HTR-8/SVneo (cell line): ENCODE measurements around the gene JAKMIP3.

ENCODE experiments used
- DNase-seq: peaks from one replicate; pipeline ENCODE4 v3.0.0; 2011; ENCODE audit warnings: low spot score, mixed read lengths; ENCODE audit not compliant: insufficient read length
- FAIRE-seq: peaks from 2 replicates; lab custom pipeline; 2011; peaks lifted over from hg19 to GRCh38; lab: Jason Lieb, UNC

Gene JAKMIP3

GRCh38 chr10:132043861-132044695 is 21.7 kb upstream of the JAKMIP3 start:
- no peak for DNase-seq
- FAIRE-seq, result no peak

GRCh38 chr10:132044803-132045202 is 20.9 kb upstream of the JAKMIP3 start:
- no peak for FAIRE-seq
- DNase-seq, result no peak

DNA sequence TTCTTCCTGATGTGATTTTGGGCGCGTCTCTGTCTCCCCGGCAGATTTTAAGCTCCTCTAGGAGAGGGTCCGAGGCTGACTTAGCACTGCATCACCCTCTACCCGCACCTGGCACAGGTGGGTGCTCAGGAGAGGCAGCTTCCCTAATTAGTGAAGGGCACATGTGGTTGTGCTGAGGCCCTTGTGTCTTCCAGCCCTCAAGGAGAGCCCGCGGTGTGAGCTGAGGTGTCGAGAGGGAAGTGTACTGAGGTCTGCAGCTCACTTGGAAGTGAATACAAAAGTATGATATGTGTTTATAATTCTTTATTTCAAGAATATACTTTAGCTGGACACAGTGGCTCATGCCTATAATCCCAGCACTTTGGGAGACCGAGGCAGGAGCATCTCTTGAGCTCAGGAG is 20.4 kb upstream of the JAKMIP3 start:
- no peak for DNase-seq
- no peak for FAIRE-seq

- FAIRE-seq, result no peak
- DNase-seq, result no peak
Observed at GRCh38 chr10:132047575-132048293, 18.0 kb upstream of the JAKMIP3 start.

DNA sequence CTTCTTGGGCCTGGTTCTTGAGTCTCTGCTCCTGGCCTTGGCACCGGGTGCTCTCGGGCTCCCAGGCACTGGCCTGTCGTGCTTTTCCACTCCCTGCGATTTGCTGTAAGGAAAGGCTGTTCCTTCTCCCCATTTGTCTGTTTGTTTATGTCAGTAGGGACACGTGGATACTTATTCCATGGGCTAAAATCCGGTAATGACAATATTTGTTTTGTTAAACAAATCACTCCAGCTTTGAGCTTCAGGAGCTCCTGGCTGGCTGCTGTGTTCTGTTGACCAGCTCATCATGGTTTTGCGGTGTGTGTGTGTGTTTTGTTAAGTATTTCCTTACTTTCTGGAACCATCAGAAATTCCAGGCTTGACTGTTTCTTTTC is 17.5 kb upstream of the JAKMIP3 start:
- DNase-seq, result no peak
- FAIRE-seq, result no peak

DNA sequence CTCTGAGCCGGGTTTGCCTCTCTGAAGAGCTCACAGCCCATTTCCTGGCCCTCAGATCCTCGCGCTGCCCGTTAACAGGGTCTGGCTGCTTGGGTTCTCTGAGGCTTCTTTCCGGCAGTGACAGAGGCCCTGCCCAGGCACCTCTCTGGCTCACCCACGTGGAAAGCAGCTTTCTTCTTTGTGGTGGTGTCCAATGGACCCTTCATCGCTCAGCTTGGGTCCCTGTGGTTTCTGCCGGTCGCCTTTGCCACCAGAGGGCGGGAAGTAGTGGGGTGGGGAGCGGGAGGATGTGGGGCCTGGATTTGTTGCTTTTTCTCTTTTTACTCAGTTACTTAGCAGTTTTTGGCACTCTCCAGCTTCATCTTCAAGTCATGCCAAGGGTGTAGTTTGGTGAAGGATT is 15.6 kb upstream of the JAKMIP3 start:
- DNase-seq (no peak), FAIRE-seq (no peak)

- FAIRE-seq (no peak), DNase-seq (no peak)
Observed at GRCh38 chr10:132052124-132052523, 13.6 kb upstream of the JAKMIP3 start.

DNA sequence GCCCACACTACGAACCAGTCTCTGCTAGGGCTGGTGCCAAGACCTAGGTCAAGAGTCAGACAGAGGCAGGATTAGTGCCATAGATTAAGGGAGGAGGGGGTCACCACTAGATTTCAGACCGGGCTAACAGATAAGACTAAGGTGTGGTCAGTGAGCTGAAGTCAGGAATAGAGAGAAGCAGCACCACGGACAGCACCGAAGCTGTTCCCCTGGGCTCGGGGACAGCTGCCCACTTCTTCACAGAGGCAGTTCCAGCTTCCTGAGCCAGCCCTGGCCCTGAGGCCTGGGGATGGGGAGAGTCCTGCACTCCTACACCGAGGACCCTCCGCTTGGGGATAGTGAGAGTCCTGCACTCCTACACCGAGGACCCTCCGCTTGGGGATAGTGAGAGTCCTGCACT is 11.2 kb upstream of the JAKMIP3 start:
- DNase-seq (no peak), FAIRE-seq (no peak)

DNA sequence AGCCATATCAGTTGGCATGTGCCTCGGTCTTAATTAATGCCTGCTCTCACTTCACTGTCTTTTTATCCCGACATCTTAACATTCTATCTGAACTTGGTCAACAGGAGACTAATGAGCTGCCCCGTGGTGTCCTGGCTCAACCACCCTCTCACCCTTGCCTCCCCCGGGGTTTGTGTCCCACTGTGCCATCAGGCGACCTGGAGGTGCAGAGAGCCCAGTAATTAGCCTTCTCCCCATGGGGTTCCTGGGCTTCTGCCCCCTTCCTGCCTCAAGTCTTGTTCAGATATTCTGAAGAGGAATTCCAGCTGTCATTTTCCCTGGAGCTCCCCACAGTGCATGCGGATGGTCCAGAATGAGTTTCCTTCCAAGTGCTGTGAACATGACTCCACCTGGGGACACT is 10.1 kb upstream of the JAKMIP3 start:
- FAIRE-seq (no peak), DNase-seq (no peak)

- DNase-seq (no peak), FAIRE-seq (no peak)
Observed at GRCh38 chr10:132056663-132057062, 9.1 kb upstream of the JAKMIP3 start.

DNA sequence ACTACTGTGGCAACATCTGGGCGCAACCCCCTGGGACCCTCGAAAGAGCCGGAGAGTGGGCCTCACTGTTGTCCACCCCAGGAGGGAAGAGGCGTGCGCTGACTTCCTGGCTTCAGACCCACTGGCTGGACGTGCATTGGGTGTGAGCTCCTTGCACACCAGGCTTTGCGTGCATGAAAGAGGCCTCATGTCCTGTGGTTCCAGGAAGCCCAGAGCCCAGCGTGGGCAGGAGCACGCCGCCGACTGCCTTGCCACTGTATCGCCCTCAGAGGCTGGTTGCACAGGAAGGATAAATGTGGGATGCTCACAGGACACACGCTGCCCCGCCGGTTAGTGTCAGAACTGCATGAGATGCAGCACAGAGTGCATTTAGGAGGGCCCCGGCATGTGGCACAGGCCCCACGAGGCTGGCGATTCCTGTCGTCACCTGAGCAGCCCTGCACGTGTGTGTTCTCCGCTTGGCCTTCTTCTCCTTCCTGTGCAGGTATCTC is 8.5 kb upstream of the JAKMIP3 start:
- FAIRE-seq (no peak), DNase-seq (no peak)

DNA sequence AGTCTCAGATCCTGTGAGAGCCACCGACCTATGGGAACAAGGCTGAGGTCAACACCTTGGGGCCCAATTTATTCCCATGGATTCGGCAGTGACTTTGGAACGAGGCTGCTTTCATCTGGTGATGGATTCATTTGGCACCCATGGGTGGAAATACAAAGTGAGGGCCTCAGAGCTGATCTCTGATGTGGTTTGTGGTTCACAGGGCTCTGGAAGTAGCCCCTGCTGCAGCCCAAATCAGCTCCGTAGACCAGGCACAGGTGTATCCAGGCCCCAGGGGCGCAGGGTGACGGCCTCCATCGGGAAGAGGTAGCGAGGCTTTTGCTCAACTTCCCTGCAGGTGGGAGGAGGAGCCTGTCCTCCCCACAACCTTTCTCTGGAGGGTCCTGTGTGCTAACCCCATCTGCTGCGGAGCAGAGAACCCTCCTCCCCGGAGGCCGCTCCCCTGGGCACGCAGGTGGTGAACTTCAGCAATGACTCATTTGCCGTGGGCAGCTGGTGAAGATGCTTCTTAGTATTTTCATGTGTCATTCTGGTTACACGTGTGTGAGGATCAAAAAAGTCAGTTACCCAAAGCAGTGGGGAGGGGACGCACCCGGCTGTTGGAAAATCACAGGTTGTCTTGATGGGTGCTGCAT is 7.5 kb upstream of the JAKMIP3 start:
- FAIRE-seq, result no peak
- DNase-seq, result no peak

DNA sequence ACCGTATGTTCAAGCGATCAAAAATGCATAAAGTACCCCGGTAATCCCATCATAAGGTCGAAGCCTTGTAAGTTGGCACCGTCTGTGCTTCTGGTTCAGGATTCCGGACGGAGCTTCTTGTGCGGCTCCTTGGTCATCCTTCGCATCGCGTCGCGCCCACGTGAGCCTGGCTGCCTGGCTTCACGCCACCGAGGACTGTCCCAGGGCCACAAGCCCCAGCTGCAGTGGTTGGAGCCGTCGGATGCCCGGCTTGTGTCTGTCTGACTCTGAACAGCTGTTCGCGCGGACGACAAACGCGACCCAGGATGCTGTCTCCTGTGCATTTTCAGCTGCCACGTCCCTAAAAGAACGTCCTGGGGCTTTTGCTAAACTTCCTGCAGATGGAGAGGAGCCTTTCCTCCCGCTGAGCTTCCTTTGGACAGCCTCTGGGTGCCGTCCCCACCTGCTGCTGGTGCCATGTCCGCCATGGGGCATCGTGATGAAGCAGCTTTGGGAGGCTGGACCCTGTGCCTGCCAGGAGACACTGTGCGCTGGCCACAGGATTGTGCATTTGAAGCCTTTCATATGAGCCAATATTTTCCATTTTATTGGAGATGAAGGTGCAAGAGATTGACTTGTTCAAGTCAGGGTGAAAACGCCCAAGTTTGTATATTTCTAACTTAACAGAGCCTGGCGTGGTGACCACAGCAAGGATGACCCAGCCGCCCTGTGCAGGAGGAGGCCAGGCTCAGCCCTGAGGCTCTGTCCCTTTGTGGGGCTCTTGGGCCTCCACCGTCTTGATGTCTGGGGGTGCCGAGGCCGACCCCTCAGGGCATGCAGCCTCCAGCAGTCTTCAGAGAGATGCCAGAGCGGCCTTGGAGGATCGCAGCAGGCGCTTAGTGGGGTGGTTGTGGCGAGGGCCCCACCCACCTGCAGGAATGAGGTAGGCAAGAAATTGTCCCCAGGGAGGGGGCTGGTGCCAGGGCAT is 6.7 kb upstream of the JAKMIP3 start:
- FAIRE-seq (no peak), DNase-seq (no peak)

DNA sequence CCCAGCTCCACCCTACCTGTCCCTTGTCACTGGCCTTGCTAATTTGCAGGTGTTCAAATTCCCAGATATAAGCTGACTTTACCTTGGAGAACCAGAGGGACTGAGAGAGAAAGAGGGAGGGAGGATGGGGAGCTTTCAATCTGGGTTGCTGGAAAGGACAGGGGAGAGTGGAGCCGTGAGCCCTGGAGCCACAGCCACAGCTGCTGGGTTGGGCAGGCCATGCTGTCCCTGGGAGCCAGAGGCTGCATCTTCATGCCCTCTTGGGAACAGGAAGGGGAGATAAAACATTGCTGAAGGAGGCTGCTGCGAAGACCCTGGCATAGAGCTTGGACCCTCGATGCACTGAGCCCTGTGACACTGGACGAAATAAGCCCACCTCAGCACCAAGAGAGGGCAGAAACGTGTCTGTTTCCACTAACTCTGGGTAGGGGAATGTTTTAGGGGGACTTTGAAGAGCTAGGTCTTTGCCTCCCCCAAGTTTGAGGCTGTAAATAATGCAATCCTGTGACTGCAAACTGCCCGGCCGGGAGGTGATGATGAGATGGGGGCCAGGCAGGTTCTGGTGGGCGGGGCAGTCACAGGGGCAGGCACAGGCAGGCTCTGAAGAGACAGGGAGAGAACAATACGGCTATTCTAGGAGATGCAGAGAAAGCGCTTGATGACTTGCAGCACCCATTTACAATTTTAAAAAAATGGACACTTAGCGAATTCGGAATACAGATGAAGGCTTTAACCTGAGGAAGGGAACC is 5.8 kb upstream of the JAKMIP3 start:
- DNase-seq (no peak), FAIRE-seq (no peak)

- DNase-seq (no peak), FAIRE-seq (no peak)
Observed at GRCh38 chr10:132061030-132061429, 4.7 kb upstream of the JAKMIP3 start.

- FAIRE-seq (no peak), DNase-seq (no peak)
Observed at GRCh38 chr10:132061465-132061864, 4.3 kb upstream of the JAKMIP3 start.

GRCh38 chr10:132062116-132062515 is 3.6 kb upstream of the JAKMIP3 start:
- FAIRE-seq, result no peak
- DNase-seq, result no peak

GRCh38 chr10:132062641-132063390 is 2.9 kb upstream of the JAKMIP3 start:
- FAIRE-seq, result no peak

GRCh38 chr10:132063432-132063831 is 2.3 kb upstream of the JAKMIP3 start:
- FAIRE-seq (no peak), DNase-seq (no peak)

More at GRCh38 chr10:132062641-132063390, 2.9 kb upstream of the JAKMIP3 start:
- DNase-seq, result no peak
